GM23338 (cell line): Measurements from ENCODE around the gene UQCC2. TPM values are rescaled to one million over a fixed set of nuclear protein-coding genes. Genes with fewer than 3 reads are reported as not detected.

Source experiments
- ATAC-seq: fragments of 200-7000 bp; cut with Tn5 transposase; 3 replicates; pipeline ENCODE4 v1.9.1; 2020
- DNase-seq: peaks from one replicate; pipeline ENCODE4 v3.0.0-alpha.2; 2015; ENCODE audit warnings: low spot score
- H2AFZ ChIP-seq: fragments of 200-600 bp; sonication (generic); 2 replicates; pipeline ENCODE4 v1.8.0; 2016; ENCODE audit warnings: antibody characterized with exemption, mild to moderate bottlenecking, moderate library complexity
- H3F3A ChIP-seq: fragments of 200-600 bp; sonication (generic); replicated peaks from 2 replicates; pipeline ENCODE4 v1.8.0; 2017; ENCODE audit warnings: antibody characterized with exemption, mixed run types, low read depth
- H3K27ac ChIP-seq: fragments of 200-600 bp; sonication (generic); 2 replicates; pipeline ENCODE4 v1.6.1; 2016; ENCODE audit warnings: low read depth
- H3K27me3 ChIP-seq: fragments of 200-600 bp; sonication (generic); 2 replicates; pipeline ENCODE4 v1.8.0; 2016; ENCODE audit warnings: mild to moderate bottlenecking, mixed run types, moderate library complexity; ENCODE audit not compliant: insufficient read depth
- H3K36me3 ChIP-seq: fragments of 200-600 bp; sonication (generic); 2 replicates; pipeline ENCODE4 v1.8.0; 2016; ENCODE audit warnings: mild to moderate bottlenecking; ENCODE audit not compliant: insufficient read depth
- H3K4me1 ChIP-seq: fragments of 200-600 bp; sonication (generic); 2 replicates; pipeline ENCODE4 v1.8.0; 2016; ENCODE audit warnings: mild to moderate bottlenecking, moderate library complexity; ENCODE audit not compliant: insufficient read depth
- H3K4me2 ChIP-seq: fragments of 200-600 bp; sonication (generic); 2 replicates; pipeline ENCODE4 v1.7.1; 2017; ENCODE audit warnings: mixed run types
- H3K4me3 ChIP-seq: fragments of 200-600 bp; sonication (generic); 2 replicates; pipeline ENCODE4 v1.6.1; 2016; ENCODE audit warnings: mixed run types
- H3K79me2 ChIP-seq: fragments of 200-600 bp; sonication (generic); replicated peaks from 2 replicates; pipeline ENCODE4 v1.8.0; 2017; ENCODE audit warnings: mild to moderate bottlenecking; ENCODE audit not compliant: insufficient read depth
- H3K9me2 ChIP-seq: fragments of 200-600 bp; sonication (generic); 2 replicates; pipeline ENCODE4 v1.8.0; 2017; ENCODE audit not compliant: insufficient read depth
- H4K20me1 ChIP-seq: fragments of 200-600 bp; sonication (generic); replicated peaks from 2 replicates; pipeline ENCODE4 v1.8.0; 2017; ENCODE audit warnings: mild to moderate bottlenecking; ENCODE audit not compliant: insufficient read depth
- H3K27ac Mint-ChIP-seq: 2 replicates; pipeline ENCODE4 v1.8.0; 2020; ENCODE audit warnings: inconsistent platforms, mild to moderate bottlenecking, moderate library complexity, mixed read lengths
- H3K27me3 Mint-ChIP-seq: 3 replicates; pipeline ENCODE4 v1.8.0; 2022; ENCODE audit warnings: low read depth, mild to moderate bottlenecking, moderate library complexity, mixed read lengths, inconsistent platforms; ENCODE audit not compliant: insufficient read depth, poor library complexity
- H3K36me3 Mint-ChIP-seq: 3 replicates; pipeline ENCODE4 v1.8.0; 2021; ENCODE audit warnings: low read depth, mild to moderate bottlenecking, inconsistent platforms, moderate library complexity, mixed read lengths
- H3K4me1 Mint-ChIP-seq: 3 replicates; pipeline ENCODE4 v1.8.0; 2020; ENCODE audit warnings: mild to moderate bottlenecking, inconsistent platforms, mixed read lengths
- H3K4me3 Mint-ChIP-seq: 3 replicates; pipeline ENCODE4 v1.8.0; 2021; ENCODE audit warnings: moderate library complexity, mild to moderate bottlenecking, inconsistent platforms, mixed read lengths
- H3K9me3 Mint-ChIP-seq: 3 replicates; pipeline ENCODE4 v1.8.0; 2020; ENCODE audit warnings: moderate library complexity, mild to moderate bottlenecking, inconsistent platforms, mixed read lengths
- CREB1 ChIP-seq: fragments of 250-450 bp; sonication (Bioruptor Pico); IDR thresholded peaks from 2 replicates; pipeline ENCODE4 v1.5.0; 2020; ENCODE audit warnings: low read depth, mild to moderate bottlenecking, moderate library complexity
- CTCF ChIP-seq, 2 experiments: fragments of 200-600 bp in 1 of 2; sonication (generic) in 1 of 2; conservative IDR thresholded peaks; 2 replicates each; pipeline versions ENCODE4 v1.5.1 to v1.6.1; 2016 to 2017; ENCODE audit warnings: antibody characterized with exemption in 2 of 2, low read depth in 2 of 2, mild to moderate bottlenecking in 2 of 2, moderate library complexity in 1 of 2
- EZH2 ChIP-seq: fragments of 200-600 bp; sonication (generic); IDR thresholded peaks from one replicate; pipeline ENCODE4 v1.8.0; 2017; ENCODE audit warnings: antibody characterized with exemption, mild to moderate bottlenecking, low read depth; ENCODE audit not compliant: unreplicated experiment
- EZH2phosphoT487 ChIP-seq: fragments of 200-600 bp; sonication (generic); IDR thresholded peaks from one replicate; pipeline ENCODE4 v1.8.1; 2018; ENCODE audit warnings: antibody characterized with exemption; ENCODE audit not compliant: unreplicated experiment
- JUNB ChIP-seq: IDR thresholded peaks from one replicate; pipeline ENCODE4 v1.6.1; 2016; ENCODE audit warnings: antibody characterized with exemption; ENCODE audit not compliant: unreplicated experiment
- NANOG ChIP-seq: IDR thresholded peaks from 2 replicates; pipeline ENCODE4 v1.6.1; 2016; ENCODE audit warnings: antibody characterized with exemption, borderline replicate concordance
- POLR2AphosphoS5 ChIP-seq: IDR thresholded peaks from 2 replicates; pipeline ENCODE4 v1.6.1; 2016; ENCODE audit warnings: antibody characterized with exemption, low read depth
- REST ChIP-seq: IDR thresholded peaks from one replicate; pipeline ENCODE4 v1.6.1; 2018; ENCODE audit warnings: antibody characterized with exemption; ENCODE audit not compliant: unreplicated experiment
- STAT1 ChIP-seq: IDR thresholded peaks from one replicate; pipeline ENCODE4 v1.6.1; 2016; ENCODE audit warnings: antibody characterized with exemption; ENCODE audit not compliant: unreplicated experiment
- ZNF114 ChIP-seq: fragments of 250-450 bp; sonication (Bioruptor Pico); IDR thresholded peaks from 2 replicates; pipeline ENCODE4 v1.5.0; 2020; ENCODE audit warnings: mild to moderate bottlenecking, moderate library complexity
- ZNF331 ChIP-seq: fragments of 250-450 bp; sonication (Bioruptor Pico); IDR thresholded peaks from 2 replicates; pipeline ENCODE4 v1.5.0; 2020; ENCODE audit warnings: low read depth, mild to moderate bottlenecking, moderate library complexity
- ZNF462 ChIP-seq: fragments of 250-450 bp; sonication (Bioruptor Pico); IDR thresholded peaks from 2 replicates; pipeline ENCODE4 v1.5.0; 2020; ENCODE audit warnings: mild to moderate bottlenecking, moderate library complexity
- polyA plus RNA-seq: library from polyadenylated mRNA; unstranded; fragments of >200 nt; fragmentation: Nextera tagmentation; extraction: Ambion mirVana; gene quantifications from 2 replicates; pipeline ENCODE4 v1.2.1, GENCODE V29; 2016
- total RNA-seq: library from RNA; depleted of rRNA; stranded (reverse); fragments of >200 nt; shearing (Covaris generic); gene quantifications from 2 replicates; pipeline ENCODE4 v1.2.3, GENCODE V29; 2014
- TF ChIP-seq, protein P1 (sequence below): IDR thresholded peaks from 2 replicates; pipeline ENCODE4 v1.6.1; 2016; ENCODE audit warnings: antibody characterized with exemption

The UQCC2 gene
- total and polyA plus RNA-seq, 2 experiments from 2014 or later: 48.9 to 379 TPM

GRCh38 chr6:33750244-33750991 lies 38.9 kb upstream of the UQCC2 start:
- Mint-ChIP-seq H3K4me1 (peaks cover 25% of the 10 kb centered on the region), H3K9me3 (no peaks in the 10 kb centered on the region), H3K27ac (no peak overlapping the region), H3K36me3 (no peaks in the 10 kb centered on the region), H3K4me3 (no peak overlapping the region), H3K27me3 (peaks cover 12% of the 10 kb centered on the region)
- Histone ChIP-seq H3K4me3 (no peak overlapping the region), H3K4me2 (no peak overlapping the region), H3K79me2 (no peaks in the 10 kb centered on the region), H3K9me2 (no peaks in the 10 kb centered on the region), H3F3A (no peaks in the 10 kb centered on the region), H3K4me1 (peaks cover 9% of the 10 kb centered on the region), H3K36me3 (no peaks in the 10 kb centered on the region), H4K20me1 (no peaks in the 10 kb centered on the region), H3K27ac (no peak overlapping the region), H2AFZ (no peak overlapping the region), H3K27me3 (no peaks in the 10 kb centered on the region)
- no peak for DNase-seq
- ATAC-seq: no peak
- TF ChIP-seq, protein P1, sequence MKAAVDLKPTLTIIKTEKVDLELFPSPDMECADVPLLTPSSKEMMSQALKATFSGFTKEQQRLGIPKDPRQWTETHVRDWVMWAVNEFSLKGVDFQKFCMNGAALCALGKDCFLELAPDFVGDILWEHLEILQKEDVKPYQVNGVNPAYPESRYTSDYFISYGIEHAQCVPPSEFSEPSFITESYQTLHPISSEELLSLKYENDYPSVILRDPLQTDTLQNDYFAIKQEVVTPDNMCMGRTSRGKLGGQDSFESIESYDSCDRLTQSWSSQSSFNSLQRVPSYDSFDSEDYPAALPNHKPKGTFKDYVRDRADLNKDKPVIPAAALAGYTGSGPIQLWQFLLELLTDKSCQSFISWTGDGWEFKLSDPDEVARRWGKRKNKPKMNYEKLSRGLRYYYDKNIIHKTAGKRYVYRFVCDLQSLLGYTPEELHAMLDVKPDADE: no peak
- no peak for TF ChIP-seq ZNF114 (CRISPR knock-in tag)
- no peak for TF ChIP-seq ZNF331 (CRISPR knock-in tag)
- TF ChIP-seq CREB1 (CRISPR knock-in tag): no peak
- TF ChIP-seq ZNF462: no peak
- no peak for TF ChIP-seq REST
- no peak for TF ChIP-seq POLR2AphosphoS5
- TF ChIP-seq JUNB: no peak
- TF ChIP-seq EZH2: no peak
- TF ChIP-seq NANOG: no peak
- TF ChIP-seq CTCF (conservative IDR thresholded peaks at IDR 0.05; ENCODE audit: low read depth in 2 of 2): no peak
- no peak for TF ChIP-seq EZH2phosphoT487
- no peak for TF ChIP-seq STAT1
